Frontal cortex (tissue), 4 donors: ENCODE results near the gene LMBRD2. TPM values are rescaled to one million over a fixed set of nuclear protein-coding genes. Genes with fewer than 3 reads are reported as not detected.
"Not testable (repeated sequence)": the region's sequence is repeated elsewhere in the genome, so short reads cannot be mapped to it uniquely, and the experiment has no call there.

Experiments
- DNase-seq, 2 donors: peaks; one replicate each; pipeline ENCODE4 v3.0.0; 2012; ENCODE audit warnings: low spot score in 2 of 2
- FAIRE-seq: peaks from 2 replicates; lab custom pipeline; 2012; peaks lifted over from hg19 to GRCh38; lab: Jason Lieb, UNC
- total RNA-seq: library from RNA; depleted of rRNA; stranded (reverse); fragments of >200 nt; gene quantifications from one replicate; pipeline ENCODE4 v1.2.3, GENCODE V29; 2014
- donor health status: control.
- donor health status: control.
- donor health status: control.

The LMBRD2 gene
- 77.9 TPM for total RNA-seq

DNA sequence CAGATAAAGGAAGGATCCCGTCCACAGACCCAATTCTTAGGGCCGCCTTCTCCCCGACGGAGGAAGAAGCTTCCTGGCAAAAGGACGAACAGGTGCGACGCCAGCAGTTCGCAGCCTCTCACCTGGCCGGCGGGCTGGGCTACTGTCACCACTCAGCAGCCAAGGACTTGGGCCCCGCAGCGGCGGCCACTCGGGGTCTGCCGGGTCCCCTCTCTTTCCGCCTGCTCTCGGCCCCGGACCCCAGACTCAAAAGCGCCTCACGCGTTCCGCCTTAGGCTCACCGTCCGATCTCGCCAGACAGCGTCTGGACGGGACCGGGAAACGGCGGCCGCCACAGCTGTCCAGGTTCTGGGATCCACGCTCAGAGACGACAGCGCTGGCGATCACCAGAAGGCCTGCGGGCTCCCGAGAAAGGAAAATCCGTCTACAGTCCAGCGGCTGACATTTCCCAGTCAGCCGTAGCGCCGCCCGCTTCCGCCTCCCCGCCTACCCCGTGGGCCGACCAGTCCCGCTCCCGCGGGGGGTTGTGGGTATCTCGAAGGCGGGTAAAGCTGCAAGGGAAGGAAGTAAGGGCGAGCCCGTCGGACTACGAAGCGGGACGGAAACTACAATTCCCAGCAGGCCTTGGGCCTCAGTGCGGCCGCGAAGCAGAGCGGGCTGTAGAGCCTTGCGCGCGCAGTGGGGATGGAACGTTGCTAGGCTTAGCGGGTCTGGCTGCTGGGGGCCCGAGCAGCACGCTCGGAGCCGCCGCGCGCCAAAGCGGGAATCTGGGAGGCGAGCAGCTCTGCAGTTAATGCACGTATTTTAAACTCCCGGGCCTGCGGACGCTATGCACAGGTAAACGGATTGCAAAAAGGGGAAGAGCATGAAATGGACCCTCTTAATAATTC is at the start of gene LMBRD2, which contains the start of gene SKP2:
TSS of gene LMBRD2 (minus strand) at position 454 of the 890 bp plus-strand sequence. CDS start 8,538 bp downstream, outside the sequence.
TSS of gene SKP2 (plus strand) at position 678 of the 890 bp plus-strand sequence. CDS start at position 830, 152 bp downstream.
- FAIRE-seq = no peak

GRCh38 chr5:36200513-36200912 is 48.8 kb upstream of the LMBRD2 start:
- FAIRE-seq = no peak

More for the DNA sequence above, at the start of gene LMBRD2, which contains the start of gene SKP2:
- DNase-seq = peak; percentile 87 to 94

DNA sequence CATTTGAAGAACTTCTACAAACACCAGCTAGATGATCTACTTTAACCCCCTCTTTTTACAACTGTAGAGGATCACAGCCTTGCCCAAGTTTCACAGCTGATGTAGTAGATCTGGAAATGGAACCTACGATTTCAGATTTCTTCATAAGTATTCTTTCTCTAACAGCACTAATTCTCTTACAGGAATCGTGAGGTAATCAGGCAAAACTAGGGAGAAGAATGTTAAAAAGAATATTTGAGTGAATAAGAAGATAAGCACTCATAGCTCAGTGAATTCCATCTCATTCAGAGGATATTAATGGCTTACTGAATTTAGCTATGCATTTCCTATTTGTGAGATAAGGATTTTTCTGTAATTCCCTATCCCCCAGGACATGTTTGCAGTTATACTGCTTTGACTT is 47.9 kb upstream of the LMBRD2 start:
- no peak for DNase-seq
- no peak for FAIRE-seq

More at GRCh38 chr5:36200513-36200912, 48.8 kb upstream of the LMBRD2 start:
- DNase-seq = no peak

GRCh38 chr5:36198783-36199182 is 47.1 kb upstream of the LMBRD2 start:
- DNase-seq, FAIRE-seq: not testable (repeated sequence)

DNA sequence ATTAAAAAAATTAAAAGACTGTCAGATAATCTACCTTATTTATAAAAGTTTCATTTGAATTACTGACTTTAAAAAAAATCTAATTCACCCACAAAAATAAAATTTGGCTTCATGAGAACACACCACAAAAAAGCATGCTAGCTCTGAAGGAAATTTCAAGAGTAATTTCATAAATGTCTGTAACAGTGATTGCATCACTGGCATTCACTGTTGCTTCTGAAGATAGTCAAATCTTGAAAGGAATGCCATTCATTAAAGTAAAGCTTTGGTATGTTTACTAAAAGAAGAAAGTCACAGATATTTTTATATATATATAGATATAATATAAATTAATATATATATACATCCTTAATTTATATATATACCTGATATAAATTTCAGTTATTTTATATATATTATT is 46.6 kb upstream of the LMBRD2 start:
- DNase-seq (no peak), FAIRE-seq (peak; percentile 48)

DNA sequence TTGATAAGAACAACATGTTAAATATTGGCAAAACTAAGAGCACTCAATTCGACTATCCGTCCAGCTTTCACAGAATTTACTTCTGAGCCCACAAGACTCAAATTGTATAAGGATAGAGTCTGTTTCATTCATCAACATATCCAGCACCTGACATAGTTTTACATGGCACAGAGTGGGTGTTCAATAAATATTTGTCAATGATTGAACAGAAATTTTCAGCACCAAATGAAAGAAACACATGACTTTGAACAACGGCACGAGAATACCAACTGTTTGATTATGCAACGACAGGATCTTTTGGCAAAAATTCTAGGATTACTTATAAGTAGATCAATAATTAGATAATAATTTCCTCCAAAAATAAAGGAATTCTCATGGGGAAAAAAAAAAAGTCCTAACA is 42.1 kb upstream of the LMBRD2 start:
- no peak for DNase-seq
- FAIRE-seq = no peak

DNA sequence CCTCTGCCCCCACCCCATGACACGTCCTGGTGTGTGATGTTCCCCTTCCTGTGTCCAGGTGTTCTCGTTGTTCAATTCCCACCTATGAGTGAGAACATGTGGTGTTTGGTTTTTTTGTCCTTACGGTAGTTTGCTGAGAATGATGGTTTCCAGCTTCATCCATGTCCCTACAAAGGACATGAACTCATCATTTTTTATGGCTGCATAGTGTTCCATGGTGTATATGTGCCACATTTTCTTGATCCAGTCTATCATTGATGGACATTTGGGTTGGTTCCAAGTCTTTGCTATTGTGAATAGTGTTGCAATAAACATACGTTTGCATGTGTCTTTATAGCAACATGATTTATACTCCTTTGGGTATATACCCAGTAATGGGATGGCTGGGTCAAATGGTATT is 32.7 kb upstream of the LMBRD2 start:
- FAIRE-seq, DNase-seq: not testable (repeated sequence)

- DNase-seq (no peak), FAIRE-seq (no peak)
Measured at GRCh38 chr5:36181774-36182173, 30.1 kb upstream of the LMBRD2 start.

- no peak for FAIRE-seq
- DNase-seq = no peak
Measured at GRCh38 chr5:36180556-36181350, 29.1 kb upstream of the LMBRD2 start.

DNA sequence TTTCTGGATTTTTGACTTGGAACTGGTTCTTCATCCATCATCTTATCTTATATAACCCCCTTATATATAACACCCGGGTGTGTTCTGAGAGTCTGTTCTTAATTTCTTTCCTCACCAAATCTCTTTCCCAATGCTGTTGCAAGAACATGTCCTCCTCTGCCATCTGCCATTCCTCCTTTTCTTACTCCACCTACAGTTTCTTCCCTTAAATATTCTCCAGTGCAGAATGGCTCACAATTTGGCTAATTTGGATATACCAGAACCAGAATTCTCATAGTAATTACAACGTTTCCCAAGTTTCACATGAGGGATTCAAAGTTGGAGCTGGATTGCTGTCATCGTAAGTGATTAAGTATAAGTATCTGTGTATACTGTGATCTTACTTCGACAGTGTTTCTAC is 28.3 kb upstream of the LMBRD2 start:
- no peak for DNase-seq
- FAIRE-seq = no peak

- DNase-seq (no peak), FAIRE-seq (no peak)
Measured at GRCh38 chr5:36178524-36178890, 26.8 kb upstream of the LMBRD2 start.

DNA sequence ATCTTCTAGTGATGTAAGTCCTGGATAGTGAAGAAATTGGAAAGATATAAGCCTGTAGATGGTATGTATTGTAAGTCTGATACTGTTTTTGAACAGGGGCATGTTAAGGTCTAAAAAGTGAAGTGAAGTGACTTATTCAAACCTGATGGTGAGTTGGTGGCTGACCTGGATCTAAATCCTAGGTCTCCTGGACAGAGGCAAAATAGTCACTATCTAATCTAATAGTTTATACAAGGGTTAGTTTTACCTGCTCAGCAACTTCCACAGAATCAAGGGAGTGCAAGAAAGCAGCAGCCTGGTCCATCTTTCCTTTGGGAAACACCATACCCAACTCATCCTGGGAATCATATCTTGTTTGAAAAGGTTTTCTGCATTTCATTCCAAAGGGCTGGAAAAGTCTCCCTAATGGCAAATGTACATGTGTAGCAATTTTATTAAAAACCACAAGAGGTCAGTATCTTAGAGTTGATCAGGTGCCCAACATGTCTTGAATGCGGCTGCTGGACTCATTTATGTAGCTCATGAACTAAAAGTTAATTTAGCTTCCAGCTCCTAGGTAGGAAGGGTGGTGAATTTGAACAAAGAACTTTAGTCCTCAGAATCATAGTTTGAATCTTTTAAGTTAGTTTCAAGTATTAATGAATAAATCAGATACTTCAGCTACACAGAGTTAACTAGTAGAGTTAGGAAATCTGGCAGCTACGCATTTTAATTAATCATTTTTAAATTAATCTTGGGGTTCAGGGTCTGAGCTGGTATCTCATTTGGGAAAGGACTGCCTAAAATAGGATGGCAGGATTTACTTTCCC is 26.2 kb upstream of the LMBRD2 start:
- FAIRE-seq = no peak

DNA sequence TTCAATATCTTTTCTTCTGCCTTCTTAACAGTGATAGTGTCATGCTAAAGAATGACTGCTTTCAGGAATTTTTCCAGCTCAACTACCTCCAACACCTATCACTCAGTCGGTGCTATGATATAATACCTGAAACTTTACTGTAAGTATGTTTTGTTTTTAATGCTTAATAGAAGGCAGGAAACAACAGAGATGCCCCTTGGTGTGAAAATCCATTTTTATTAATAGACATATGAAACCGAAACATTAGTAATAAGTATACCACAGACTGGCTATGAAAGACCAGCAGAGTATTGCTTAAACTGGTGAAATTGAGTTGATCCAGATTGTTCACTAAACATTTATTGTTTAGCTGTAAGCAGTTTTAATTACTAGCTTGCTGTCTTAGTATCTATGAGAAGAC is 25.5 kb upstream of the LMBRD2 start:
- FAIRE-seq = no peak
- DNase-seq = no peak

More for the DNA sequence above, 26.2 kb upstream of the LMBRD2 start:
- DNase-seq = no peak

- DNase-seq (no peak), FAIRE-seq (no peak)
Measured at GRCh38 chr5:36175043-36175442, 23.4 kb upstream of the LMBRD2 start.

DNA sequence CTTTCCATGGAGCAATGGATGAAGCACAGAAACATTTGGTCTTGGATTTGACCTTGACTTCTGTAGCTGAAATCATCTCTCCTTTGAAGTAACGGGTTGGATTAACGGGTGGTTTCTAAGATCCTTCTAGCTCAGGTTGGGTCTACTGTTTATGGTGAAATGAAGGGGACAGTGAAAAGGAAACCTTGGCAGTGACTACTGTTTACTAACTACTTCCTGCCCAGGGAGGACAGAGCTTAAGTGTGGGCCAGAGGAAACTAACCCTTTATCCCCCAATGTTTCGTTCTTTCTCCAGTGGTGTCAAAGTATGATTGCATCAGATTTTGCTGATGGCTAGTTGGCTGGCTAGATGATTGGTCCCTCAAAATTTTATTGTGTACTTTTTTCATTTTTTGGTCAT is 22.4 kb upstream of the LMBRD2 start:
- DNase-seq (no peak), FAIRE-seq (no peak)

- no peak for FAIRE-seq
- no peak for DNase-seq
Measured at GRCh38 chr5:36173426-36173825, 21.7 kb upstream of the LMBRD2 start.

- no peak for DNase-seq
- no peak for FAIRE-seq
Measured at GRCh38 chr5:36172599-36172998, 20.9 kb upstream of the LMBRD2 start.

DNA sequence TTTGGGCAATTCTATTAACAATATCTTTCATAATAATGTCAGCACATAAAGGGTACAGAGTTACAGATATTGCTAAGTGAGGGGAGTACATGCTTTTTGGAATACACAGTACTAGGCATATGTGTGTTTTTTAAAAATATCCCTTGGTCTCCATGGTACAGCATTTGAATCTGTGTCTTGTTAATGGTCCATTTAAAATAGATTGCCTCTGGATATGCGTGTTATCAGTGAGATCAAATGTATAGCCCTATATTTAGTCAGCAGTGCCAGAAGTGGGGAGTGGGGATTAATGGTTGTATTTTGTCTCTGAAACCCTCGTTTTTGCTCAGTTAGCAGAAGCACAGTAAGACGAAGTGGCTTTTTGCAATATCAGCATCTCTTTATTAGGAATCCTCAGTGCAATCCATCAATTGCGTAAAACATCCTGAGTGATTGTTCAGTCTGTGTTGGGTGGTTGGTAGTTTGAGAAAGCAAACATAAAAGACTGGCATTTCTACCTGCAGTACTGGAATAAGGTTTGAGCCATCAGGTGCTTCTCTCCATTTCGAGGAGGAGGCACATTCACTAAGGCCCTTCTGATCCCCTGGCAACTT is 19.2 kb upstream of the LMBRD2 start:
- FAIRE-seq = no peak

GRCh38 chr5:36168737-36169136 is 17.1 kb upstream of the LMBRD2 start:
- DNase-seq (no peak), FAIRE-seq (no peak)

More for the DNA sequence above, 19.2 kb upstream of the LMBRD2 start:
- DNase-seq = no peak
